ENCODE results near the gene DUSP15.
"Not testable (repeated sequence)": the region's sequence is repeated elsewhere in the genome, so short reads cannot be mapped to it uniquely, and the experiment has no call there.

- not testable (repeated sequence) for TF ChIP-seq EZH2 (IDR thresholded peaks at IDR 0.05; ENCODE audit: low read depth); CTCF (conservative IDR thresholded peaks at IDR 0.05)
Observed at GRCh38 chr20:31917962-31918412, 47.7 kb upstream of the DUSP15 start.

All from PC-9 (cell line).